HG03439 (cell line): Measurements from ENCODE around the gene FHL5.
"Not testable (repeated sequence)": the region's sequence is repeated elsewhere in the genome, so short reads cannot be mapped to it uniquely, and the experiment has no call there.

Source experiments
- ATAC-seq: cut with Tn5 transposase; IDR thresholded peaks from one replicate; pipeline ENCODE4 v1.9.1; 2021; ENCODE audit warnings: mild to moderate bottlenecking, moderate library complexity; ENCODE audit not compliant: unreplicated experiment

FHL5 gene

GRCh38 chr6:96562886-96563285 lies at the start of gene FHL5:
TSS of gene FHL5 (plus strand) at chr6:96563128. CDS start at chr6:96603614, 40,486 bp downstream.
- ATAC-seq: no peak

GRCh38 chr6:96520171-96521115 lies 42.5 kb upstream of the FHL5 start:
- no peak for ATAC-seq

GRCh38 chr6:96521306-96521643 lies 41.7 kb upstream of the FHL5 start:
- ATAC-seq: peak; percentile 30

- peak; percentile 99 for ATAC-seq
Measured at GRCh38 chr6:96521644-96522464, 41.1 kb upstream of the FHL5 start, which contains the start of gene UFL1. TSS of gene UFL1 (plus strand) at chr6:96521806. CDS start at chr6:96521874, 68 bp downstream.

- peak; percentile 24 for ATAC-seq
Measured at GRCh38 chr6:96522465-96523009, 40.4 kb upstream of the FHL5 start.

- no peak for ATAC-seq
Measured at GRCh38 chr6:96528193-96528592, 34.7 kb upstream of the FHL5 start.

- ATAC-seq: no peak
Measured at GRCh38 chr6:96532399-96532798, 30.5 kb upstream of the FHL5 start.

- ATAC-seq: no peak
Measured at GRCh38 chr6:96537726-96538125, 25.2 kb upstream of the FHL5 start.

- ATAC-seq: no peak
Measured at GRCh38 chr6:96542702-96543101, 20.2 kb upstream of the FHL5 start.

GRCh38 chr6:96545882-96546281 lies 17.0 kb upstream of the FHL5 start:
- no peak for ATAC-seq

GRCh38 chr6:96547654-96548053 lies 15.3 kb upstream of the FHL5 start:
- ATAC-seq: no peak

GRCh38 chr6:96554558-96554957 lies 8.4 kb upstream of the FHL5 start:
- no peak for ATAC-seq

- ATAC-seq: not testable (repeated sequence)
Measured at GRCh38 chr6:96559740-96560139, 3.2 kb upstream of the FHL5 start.

GRCh38 chr6:96563853-96564252 lies 925 bp downstream of the FHL5 start:
- ATAC-seq: no peak

- no peak for ATAC-seq
Measured at GRCh38 chr6:96570053-96570452, 7.1 kb downstream of the FHL5 start.

GRCh38 chr6:96571551-96571950 lies 8.6 kb downstream of the FHL5 start:
- no peak for ATAC-seq

GRCh38 chr6:96575359-96575758 lies 12.4 kb downstream of the FHL5 start:
- no peak for ATAC-seq

GRCh38 chr6:96576221-96576620 lies 13.3 kb downstream of the FHL5 start:
- no peak for ATAC-seq

- ATAC-seq: no peak
Measured at GRCh38 chr6:96582021-96582420, 19.1 kb downstream of the FHL5 start.

- ATAC-seq: no peak
Measured at GRCh38 chr6:96582436-96582835, 19.5 kb downstream of the FHL5 start.

GRCh38 chr6:96604420-96604819 lies 41.5 kb downstream of the FHL5 start:
- ATAC-seq: no peak
